ENCODE data around the gene PCDHA12. TPM values are rescaled to one million over a fixed set of nuclear protein-coding genes. Genes with fewer than 3 reads are reported as not detected.
A peak's percentile ranks its signal among the peaks of the same experiment; 100 is the strongest.
"Not testable (repeated sequence)": the region's sequence is repeated elsewhere in the genome, so short reads cannot be mapped to it uniquely, and the experiment has no call there.

The PCDHA12 gene
- total RNA-seq, 1 donor from 2014 or later, result 9.7 TPM

DNA sequence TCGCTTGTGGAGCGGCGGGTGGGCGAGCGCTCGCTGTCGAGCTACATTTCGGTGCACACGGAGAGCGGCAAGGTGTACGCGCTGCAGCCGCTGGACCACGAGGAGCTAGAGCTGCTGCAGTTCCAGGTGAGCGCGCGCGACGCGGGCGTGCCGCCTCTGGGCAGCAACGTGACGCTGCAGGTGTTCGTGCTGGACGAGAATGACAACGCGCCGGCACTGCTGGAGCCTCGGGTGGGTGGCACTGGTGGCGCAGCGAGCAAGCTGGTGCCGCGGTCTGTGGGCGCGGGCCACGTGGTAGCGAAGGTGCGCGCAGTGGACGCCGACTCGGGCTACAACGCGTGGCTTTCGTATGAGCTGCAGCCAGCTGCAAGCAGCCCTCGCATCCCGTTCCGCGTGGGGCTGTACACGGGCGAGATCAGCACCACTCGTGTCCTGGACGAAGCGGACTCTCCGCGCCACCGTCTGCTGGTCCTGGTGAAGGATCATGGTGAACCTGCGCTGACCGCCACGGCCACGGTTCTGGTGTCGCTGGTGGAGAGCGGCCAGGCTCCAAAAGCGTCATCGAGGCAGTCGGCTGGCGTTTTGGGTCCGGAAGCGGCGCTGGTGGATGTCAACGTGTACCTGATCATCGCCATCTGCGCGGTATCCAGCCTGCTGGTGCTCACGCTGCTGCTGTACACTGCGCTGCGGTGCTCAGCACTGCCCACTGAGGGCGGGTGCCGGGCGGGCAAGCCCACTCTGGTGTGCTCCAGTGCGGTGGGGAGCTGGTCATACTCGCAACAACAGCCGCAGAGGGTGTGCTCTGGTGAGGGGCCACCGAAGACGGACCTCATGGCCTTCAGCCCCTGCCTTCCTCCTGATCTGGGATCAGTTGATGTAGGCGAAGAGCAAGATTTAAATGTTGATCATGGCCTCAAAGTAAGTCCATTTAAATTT lies 32.0 kb upstream of the PCDHA12 start:
- peaks cover 7% of the 10 kb centered on the region for H3K36me3 Mint-ChIP-seq (ENCODE audit: low read depth, unreplicated experiment)
- H3K27ac Mint-ChIP-seq (ENCODE audit: unreplicated experiment), result no peak overlapping the region
- no peak overlapping the region for H3K4me3 Mint-ChIP-seq (ENCODE audit: unreplicated experiment)
- no peaks in the 10 kb centered on the region for H3K4me1 Mint-ChIP-seq (ENCODE audit: unreplicated experiment)
- peaks cover 3% of the 10 kb centered on the region for H3K27me3 Mint-ChIP-seq (ENCODE audit: unreplicated experiment)
- no peaks in the 10 kb centered on the region for H3K9me3 Mint-ChIP-seq (ENCODE audit: unreplicated experiment)
- TF ChIP-seq, protein P1, sequence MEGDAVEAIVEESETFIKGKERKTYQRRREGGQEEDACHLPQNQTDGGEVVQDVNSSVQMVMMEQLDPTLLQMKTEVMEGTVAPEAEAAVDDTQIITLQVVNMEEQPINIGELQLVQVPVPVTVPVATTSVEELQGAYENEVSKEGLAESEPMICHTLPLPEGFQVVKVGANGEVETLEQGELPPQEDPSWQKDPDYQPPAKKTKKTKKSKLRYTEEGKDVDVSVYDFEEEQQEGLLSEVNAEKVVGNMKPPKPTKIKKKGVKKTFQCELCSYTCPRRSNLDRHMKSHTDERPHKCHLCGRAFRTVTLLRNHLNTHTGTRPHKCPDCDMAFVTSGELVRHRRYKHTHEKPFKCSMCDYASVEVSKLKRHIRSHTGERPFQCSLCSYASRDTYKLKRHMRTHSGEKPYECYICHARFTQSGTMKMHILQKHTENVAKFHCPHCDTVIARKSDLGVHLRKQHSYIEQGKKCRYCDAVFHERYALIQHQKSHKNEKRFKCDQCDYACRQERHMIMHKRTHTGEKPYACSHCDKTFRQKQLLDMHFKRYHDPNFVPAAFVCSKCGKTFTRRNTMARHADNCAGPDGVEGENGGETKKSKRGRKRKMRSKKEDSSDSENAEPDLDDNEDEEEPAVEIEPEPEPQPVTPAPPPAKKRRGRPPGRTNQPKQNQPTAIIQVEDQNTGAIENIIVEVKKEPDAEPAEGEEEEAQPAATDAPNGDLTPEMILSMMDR (IDR thresholded peaks at IDR 0.05; ENCODE audit: unreplicated experiment), result no peak
- DNase-seq (ENCODE audit: low spot score), result no peak

DNA sequence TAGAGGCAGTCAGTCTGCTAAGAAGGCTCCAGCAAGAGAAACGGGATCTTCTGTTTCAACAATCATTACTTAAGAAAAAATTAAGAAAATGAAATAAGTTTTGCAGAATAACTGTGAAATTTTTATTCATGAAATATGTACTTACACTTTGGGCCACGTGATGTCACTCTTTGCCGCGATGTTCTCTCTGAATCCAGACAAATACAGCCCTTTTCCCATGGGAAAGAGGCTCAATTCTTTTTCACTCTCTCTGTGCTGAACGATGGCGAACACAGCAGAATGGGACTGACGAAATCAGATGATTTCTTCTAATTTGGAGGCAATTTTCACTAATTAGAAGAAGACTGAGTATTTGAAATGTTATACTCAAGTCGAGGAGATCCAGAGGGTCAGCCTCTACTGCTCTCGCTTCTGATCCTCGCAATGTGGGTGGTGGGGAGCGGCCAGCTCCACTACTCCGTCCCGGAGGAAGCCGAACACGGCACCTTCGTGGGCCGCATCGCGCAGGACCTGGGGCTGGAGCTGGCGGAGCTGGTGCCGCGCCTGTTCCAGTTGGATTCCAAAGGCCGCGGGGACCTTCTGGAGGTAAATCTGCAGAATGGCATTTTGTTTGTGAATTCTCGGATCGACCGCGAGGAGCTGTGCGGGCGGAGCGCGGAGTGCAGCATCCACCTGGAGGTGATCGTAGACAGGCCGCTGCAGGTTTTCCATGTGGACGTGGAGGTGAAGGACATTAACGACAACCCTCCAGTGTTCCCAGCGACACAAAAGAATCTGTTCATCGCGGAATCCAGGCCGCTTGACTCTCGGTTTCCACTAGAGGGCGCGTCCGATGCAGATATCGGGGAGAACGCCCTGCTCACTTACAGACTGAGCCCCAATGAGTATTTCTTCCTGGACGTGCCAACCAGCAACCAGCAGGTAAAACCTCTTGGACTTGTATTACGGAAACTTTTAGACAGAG lies 26.7 kb upstream of the PCDHA12 start, which contains the start of gene PCDHA9:
Gene PCDHA9 (plus strand): TSS at position 244 of the 964 bp plus-strand sequence. CDS start 114 bp downstream, at position 358.
- not testable (repeated sequence) for H3K9me3 Mint-ChIP-seq (ENCODE audit: unreplicated experiment); H3K4me1 Mint-ChIP-seq (ENCODE audit: unreplicated experiment); DNase-seq (ENCODE audit: low spot score); H3K36me3 Mint-ChIP-seq (ENCODE audit: low read depth, unreplicated experiment); H3K27ac Mint-ChIP-seq (ENCODE audit: unreplicated experiment); H3K27me3 Mint-ChIP-seq (ENCODE audit: unreplicated experiment)
- H3K4me3 Mint-ChIP-seq (ENCODE audit: unreplicated experiment), result peak within 1 kb of the TSS; percentile 48

DNA sequence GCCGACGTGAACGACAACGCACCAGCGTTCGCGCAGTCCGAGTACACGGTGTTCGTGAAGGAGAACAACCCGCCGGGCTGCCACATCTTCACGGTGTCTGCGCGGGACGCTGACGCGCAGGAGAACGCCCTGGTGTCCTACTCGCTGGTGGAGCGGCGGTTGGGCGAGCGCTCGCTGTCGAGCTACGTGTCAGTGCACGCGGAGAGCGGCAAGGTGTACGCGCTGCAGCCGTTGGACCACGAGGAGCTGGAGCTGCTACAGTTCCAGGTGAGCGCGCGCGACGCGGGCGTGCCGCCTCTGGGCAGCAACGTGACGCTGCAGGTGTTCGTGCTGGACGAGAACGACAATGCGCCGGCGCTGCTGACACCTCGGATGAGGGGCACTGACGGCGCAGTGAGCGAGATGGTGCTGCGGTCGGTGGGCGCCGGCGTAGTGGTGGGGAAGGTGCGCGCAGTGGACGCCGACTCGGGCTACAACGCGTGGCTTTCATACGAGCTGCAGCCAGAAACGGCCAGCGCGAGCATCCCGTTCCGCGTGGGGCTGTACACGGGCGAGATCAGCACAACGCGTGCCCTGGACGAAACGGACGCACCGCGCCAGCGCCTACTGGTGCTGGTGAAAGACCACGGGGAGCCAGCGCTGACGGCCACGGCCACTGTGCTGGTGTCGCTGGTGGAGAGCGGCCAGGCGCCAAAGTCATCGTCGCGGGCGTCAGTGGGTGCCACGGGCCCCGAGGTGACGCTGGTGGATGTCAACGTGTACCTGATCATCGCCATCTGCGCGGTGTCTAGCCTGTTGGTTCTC lies 25.1 kb upstream of the PCDHA12 start:
- DNase-seq (ENCODE audit: low spot score); H3K27me3 Mint-ChIP-seq (ENCODE audit: unreplicated experiment); H3K9me3 Mint-ChIP-seq (ENCODE audit: unreplicated experiment); H3K4me3 Mint-ChIP-seq (ENCODE audit: unreplicated experiment); H3K36me3 Mint-ChIP-seq (ENCODE audit: low read depth, unreplicated experiment); H3K4me1 Mint-ChIP-seq (ENCODE audit: unreplicated experiment); H3K27ac Mint-ChIP-seq (ENCODE audit: unreplicated experiment): not testable (repeated sequence)

DNA sequence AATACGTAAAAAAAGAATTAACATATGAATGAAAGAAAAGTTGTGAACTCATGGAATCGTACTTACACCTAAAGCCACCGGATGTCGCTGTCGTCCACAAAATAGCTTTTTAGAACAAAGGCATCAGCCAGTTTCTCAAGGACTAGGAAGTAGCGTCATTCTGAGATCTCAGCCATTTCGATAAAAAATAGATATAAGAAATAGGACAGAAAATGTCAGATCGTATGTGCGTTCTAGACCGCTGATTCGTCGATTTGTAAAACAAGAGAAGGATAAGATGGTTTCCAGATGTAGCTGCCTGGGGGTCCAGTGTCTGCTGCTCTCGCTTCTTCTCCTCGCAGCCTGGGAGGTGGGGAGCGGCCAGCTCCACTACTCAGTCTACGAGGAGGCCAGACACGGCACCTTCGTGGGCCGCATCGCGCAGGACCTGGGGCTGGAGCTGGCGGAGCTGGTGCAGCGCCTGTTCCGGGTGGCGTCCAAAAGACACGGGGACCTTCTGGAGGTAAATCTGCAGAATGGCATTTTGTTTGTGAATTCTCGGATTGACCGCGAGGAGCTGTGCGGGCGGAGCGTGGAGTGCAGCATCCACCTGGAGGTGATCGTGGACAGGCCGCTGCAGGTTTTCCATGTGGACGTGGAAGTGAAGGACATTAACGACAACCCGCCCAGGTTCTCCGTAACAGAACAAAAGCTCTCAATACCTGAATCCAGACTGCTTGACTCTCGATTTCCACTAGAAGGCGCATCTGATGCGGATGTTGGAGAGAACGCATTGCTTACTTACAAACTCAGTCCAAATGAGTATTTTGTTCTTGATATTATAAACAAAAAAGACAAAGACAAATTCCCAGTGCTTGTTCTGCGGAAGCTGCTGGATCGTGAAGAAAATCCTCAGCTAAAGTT lies 19.1 kb upstream of the PCDHA12 start, which contains the start of gene PCDHA10:
Gene PCDHA10 (plus strand): TSS at position 126 of the 903 bp plus-strand sequence. CDS start 152 bp downstream, at position 278.
- DNase-seq (ENCODE audit: low spot score), result no peak
- TF ChIP-seq, protein P1 (IDR thresholded peaks at IDR 0.05; ENCODE audit: unreplicated experiment), result peak; percentile 55
- peak within 1 kb of the TSS; percentile 84 for H3K27ac Mint-ChIP-seq (ENCODE audit: unreplicated experiment)

More for the DNA sequence above, 19.1 kb upstream of the PCDHA12 start, which contains the start of gene PCDHA10:
- H3K4me1 Mint-ChIP-seq (ENCODE audit: unreplicated experiment), result peaks cover 10% of the 10 kb centered on the region
- H3K9me3 Mint-ChIP-seq (ENCODE audit: unreplicated experiment), result no peaks in the 10 kb centered on the region
- peaks cover 19% of the 10 kb centered on the region for H3K36me3 Mint-ChIP-seq (ENCODE audit: low read depth, unreplicated experiment)
- H3K4me3 Mint-ChIP-seq (ENCODE audit: unreplicated experiment), result peak within 1 kb of the TSS; percentile 89
- peaks cover 2% of the 10 kb centered on the region for H3K27me3 Mint-ChIP-seq (ENCODE audit: unreplicated experiment)

Data from endothelial cell (in vitro differentiated cells).